ENCODE results near the gene CEACAM1.
"Not testable (repeated sequence)": the region's sequence is repeated elsewhere in the genome, so short reads cannot be mapped to it uniquely, and the experiment has no call there.

Gene CEACAM1

GRCh38 chr19:42555317-42555716, 27.0 kb upstream of the CEACAM1 start:
- no peak for DNase-seq
- no peak for TF ChIP-seq GATA1 (IDR thresholded peaks at IDR 0.05; ENCODE audit: low read depth, low read length)
- TF ChIP-seq POLR2A (IDR thresholded peaks at IDR 0.05; ENCODE audit: low read length), result no peak

- TF ChIP-seq GATA1 (IDR thresholded peaks at IDR 0.05; ENCODE audit: low read depth, low read length) (no peak), POLR2A (IDR thresholded peaks at IDR 0.05; ENCODE audit: low read length) (no peak)
- DNase-seq, result no peak
These were observed 25.8 kb upstream of the CEACAM1 start for GRCh38 chr19:42554046-42554575.

GRCh38 chr19:42553292-42554045, 25.2 kb upstream of the CEACAM1 start:
- TF ChIP-seq GATA1 (IDR thresholded peaks at IDR 0.05; ENCODE audit: low read depth, low read length) (no peak), POLR2A (IDR thresholded peaks at IDR 0.05; ENCODE audit: low read length) (no peak)
- DNase-seq, result no peak

- no peak for DNase-seq
- TF ChIP-seq POLR2A (IDR thresholded peaks at IDR 0.05; ENCODE audit: low read length) (no peak), GATA1 (IDR thresholded peaks at IDR 0.05; ENCODE audit: low read depth, low read length) (no peak)
These were observed 24.1 kb upstream of the CEACAM1 start for GRCh38 chr19:42552086-42553065.

- DNase-seq, result not testable (repeated sequence)
These were observed 22.2 kb upstream of the CEACAM1 start for GRCh38 chr19:42550521-42550920.

- DNase-seq, result not testable (repeated sequence)
These were observed 20.8 kb upstream of the CEACAM1 start for GRCh38 chr19:42549067-42549466.

- no peak for DNase-seq
- TF ChIP-seq POLR2A (IDR thresholded peaks at IDR 0.05; ENCODE audit: low read length), result no peak
- TF ChIP-seq GATA1 (IDR thresholded peaks at IDR 0.05; ENCODE audit: low read depth, low read length), result no peak
These were observed 20.3 kb upstream of the CEACAM1 start for GRCh38 chr19:42548552-42548951.

- DNase-seq, result no peak
These were observed 19.6 kb upstream of the CEACAM1 start for GRCh38 chr19:42547929-42548328.

GRCh38 chr19:42546831-42547500, 18.7 kb upstream of the CEACAM1 start:
- no peak for TF ChIP-seq POLR2A (IDR thresholded peaks at IDR 0.05; ENCODE audit: low read length)
- no peak for TF ChIP-seq GATA1 (IDR thresholded peaks at IDR 0.05; ENCODE audit: low read depth, low read length)
- no peak for DNase-seq

More at GRCh38 chr19:42547929-42548328, 19.6 kb upstream of the CEACAM1 start:
- no peak for TF ChIP-seq GATA1 (IDR thresholded peaks at IDR 0.05; ENCODE audit: low read depth, low read length)
- no peak for TF ChIP-seq POLR2A (IDR thresholded peaks at IDR 0.05; ENCODE audit: low read length)

- no peak for DNase-seq
- no peak for TF ChIP-seq GATA1 (IDR thresholded peaks at IDR 0.05; ENCODE audit: low read depth, low read length)
- no peak for TF ChIP-seq POLR2A (IDR thresholded peaks at IDR 0.05; ENCODE audit: low read length)
These were observed 15.9 kb upstream of the CEACAM1 start for GRCh38 chr19:42544146-42544545.

- no peak for DNase-seq
- TF ChIP-seq GATA1 (IDR thresholded peaks at IDR 0.05; ENCODE audit: low read depth, low read length) (no peak), POLR2A (IDR thresholded peaks at IDR 0.05; ENCODE audit: low read length) (no peak)
These were observed 14.5 kb upstream of the CEACAM1 start for GRCh38 chr19:42542791-42543190.

- no peak for TF ChIP-seq GATA1 (IDR thresholded peaks at IDR 0.05; ENCODE audit: low read depth, low read length)
- TF ChIP-seq POLR2A (IDR thresholded peaks at IDR 0.05; ENCODE audit: low read length), result no peak
- DNase-seq, result no peak
These were observed 11.8 kb upstream of the CEACAM1 start for GRCh38 chr19:42540071-42540553.

GRCh38 chr19:42538841-42539709, 10.8 kb upstream of the CEACAM1 start:
- no peak for DNase-seq
- TF ChIP-seq POLR2A (IDR thresholded peaks at IDR 0.05; ENCODE audit: low read length) (no peak), GATA1 (IDR thresholded peaks at IDR 0.05; ENCODE audit: low read depth, low read length) (no peak)

- not testable (repeated sequence) for DNase-seq
These were observed 7.0 kb upstream of the CEACAM1 start for GRCh38 chr19:42535276-42535675.
